ENCODE results near the gene ADAMTS2.

Gene ADAMTS2

DNA sequence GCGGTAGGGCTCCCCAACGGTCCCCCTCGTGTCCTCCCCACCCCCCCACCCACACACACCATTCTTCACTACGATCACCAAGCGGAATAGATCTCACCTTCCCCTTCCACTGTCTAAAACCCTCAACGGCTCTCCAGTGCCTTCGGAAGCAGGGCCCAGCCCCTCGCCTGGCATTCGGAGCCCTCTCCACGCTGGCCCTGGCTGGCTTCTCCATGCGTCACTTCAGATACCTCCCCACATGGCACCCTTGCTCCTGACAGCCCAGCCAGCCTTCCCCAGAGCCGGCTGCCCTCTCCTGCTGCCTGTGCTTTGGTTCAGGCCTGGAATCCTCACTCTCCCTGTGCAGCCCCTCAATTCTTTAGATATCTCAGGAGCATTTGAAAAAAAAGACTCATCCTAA lies 158.5 kb downstream of the ADAMTS2 start:
- TF ChIP-seq, protein P1, sequence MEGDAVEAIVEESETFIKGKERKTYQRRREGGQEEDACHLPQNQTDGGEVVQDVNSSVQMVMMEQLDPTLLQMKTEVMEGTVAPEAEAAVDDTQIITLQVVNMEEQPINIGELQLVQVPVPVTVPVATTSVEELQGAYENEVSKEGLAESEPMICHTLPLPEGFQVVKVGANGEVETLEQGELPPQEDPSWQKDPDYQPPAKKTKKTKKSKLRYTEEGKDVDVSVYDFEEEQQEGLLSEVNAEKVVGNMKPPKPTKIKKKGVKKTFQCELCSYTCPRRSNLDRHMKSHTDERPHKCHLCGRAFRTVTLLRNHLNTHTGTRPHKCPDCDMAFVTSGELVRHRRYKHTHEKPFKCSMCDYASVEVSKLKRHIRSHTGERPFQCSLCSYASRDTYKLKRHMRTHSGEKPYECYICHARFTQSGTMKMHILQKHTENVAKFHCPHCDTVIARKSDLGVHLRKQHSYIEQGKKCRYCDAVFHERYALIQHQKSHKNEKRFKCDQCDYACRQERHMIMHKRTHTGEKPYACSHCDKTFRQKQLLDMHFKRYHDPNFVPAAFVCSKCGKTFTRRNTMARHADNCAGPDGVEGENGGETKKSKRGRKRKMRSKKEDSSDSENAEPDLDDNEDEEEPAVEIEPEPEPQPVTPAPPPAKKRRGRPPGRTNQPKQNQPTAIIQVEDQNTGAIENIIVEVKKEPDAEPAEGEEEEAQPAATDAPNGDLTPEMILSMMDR (IDR thresholded peaks at IDR 0.05; ENCODE audit: borderline replicate concordance, insufficient read depth, low read depth, low read length): no peak
- no peak overlapping the region for H3K4me3 ChIP-seq (ENCODE audit: low read depth, low read length)

DNA sequence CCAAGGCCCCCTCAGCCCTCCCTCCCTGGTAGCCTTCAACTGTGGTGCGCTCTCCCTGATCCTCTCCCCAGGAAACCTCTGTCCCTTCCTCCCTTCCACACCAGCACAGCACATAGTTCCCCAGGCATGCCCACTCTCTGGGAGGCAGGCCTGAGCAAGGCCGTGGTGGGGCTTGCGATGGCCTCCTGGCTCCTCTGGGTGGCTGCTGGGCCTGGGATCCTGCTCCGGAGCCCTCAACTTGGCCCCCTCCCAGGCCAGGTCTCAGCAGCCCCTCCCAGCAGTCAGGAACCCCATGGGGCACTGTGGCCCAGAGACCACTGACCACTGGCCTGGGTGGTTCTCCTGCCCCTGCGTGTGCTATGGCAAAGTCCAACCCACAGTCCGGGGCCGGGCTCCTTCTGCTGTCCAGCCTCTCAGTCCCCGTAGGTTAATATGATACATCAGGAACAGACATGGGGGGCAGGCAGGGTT lies 159.3 kb downstream of the ADAMTS2 start:
- TF ChIP-seq, protein P1 (IDR thresholded peaks at IDR 0.05; ENCODE audit: borderline replicate concordance, insufficient read depth, low read depth, low read length): no peak
- H3K4me3 ChIP-seq (ENCODE audit: low read depth, low read length): no peak overlapping the region

DNA sequence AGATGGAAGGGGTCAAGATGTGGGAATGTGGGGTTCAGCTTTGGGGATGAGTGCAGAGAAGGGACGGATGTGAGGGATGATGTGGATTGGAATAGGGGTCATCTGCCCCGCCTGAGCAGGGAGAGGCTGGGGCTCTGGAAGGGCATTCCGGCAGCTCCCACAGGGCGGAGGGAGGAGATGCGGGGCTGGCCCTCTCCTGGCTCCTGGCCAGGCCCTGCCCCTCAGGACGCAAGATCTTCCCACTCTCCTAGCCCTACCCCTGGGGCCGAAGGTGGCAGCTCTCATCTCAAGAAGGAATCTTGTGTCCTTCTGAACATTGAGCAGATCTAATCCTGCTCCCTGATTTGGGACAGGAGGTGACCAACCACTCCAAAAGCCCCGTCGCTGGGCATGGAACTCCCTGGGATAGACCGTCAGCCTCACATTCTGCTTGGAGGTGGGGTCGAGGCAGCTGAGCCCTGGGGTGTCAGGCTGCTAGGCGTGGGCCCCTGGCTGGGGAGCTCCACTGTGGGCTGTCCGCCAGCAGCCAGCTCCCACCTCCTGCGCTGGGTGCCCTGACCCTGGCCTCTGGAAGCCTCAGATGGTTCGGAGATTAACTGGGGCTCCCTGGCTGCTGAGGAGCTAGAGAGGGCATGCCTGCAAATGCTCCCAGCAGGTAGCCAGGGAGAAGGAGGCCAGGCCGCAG lies 159.9 kb downstream of the ADAMTS2 start:
- TF ChIP-seq, protein P1 (IDR thresholded peaks at IDR 0.05; ENCODE audit: borderline replicate concordance, insufficient read depth, low read depth, low read length): no peak

DNA sequence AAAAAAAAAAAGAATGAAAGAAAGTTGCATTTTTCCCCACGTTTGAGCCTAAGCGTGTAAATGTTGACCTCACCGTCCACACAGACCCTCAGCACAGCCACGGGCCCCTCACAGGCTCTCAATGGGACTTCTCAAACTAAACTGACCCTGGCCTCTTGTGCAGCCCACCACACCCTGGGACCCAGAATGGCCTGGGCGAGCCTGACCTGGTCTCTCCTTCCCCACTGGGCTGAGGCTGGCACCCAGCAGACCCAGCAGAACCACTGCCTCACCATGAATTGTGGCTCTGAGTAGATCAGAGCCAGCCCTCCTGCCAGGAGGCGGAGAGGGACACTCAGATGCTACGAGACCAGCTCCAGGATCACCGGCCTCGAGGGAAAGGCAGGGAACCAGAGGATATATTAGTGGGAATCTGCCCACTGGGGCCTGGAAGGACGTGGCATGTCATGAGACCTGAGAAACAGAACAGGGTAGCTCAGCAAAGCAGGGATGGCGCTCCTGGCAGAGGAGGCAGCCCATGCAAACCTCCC lies 160.7 kb downstream of the ADAMTS2 start:
- TF ChIP-seq, protein P1 (IDR thresholded peaks at IDR 0.05; ENCODE audit: borderline replicate concordance, insufficient read depth, low read depth, low read length): no peak
- no peak overlapping the region for H3K4me3 ChIP-seq (ENCODE audit: low read depth, low read length)

More for the DNA sequence above, 159.9 kb downstream of the ADAMTS2 start:
- H3K4me3 ChIP-seq (ENCODE audit: low read depth, low read length): no peak overlapping the region

DNA sequence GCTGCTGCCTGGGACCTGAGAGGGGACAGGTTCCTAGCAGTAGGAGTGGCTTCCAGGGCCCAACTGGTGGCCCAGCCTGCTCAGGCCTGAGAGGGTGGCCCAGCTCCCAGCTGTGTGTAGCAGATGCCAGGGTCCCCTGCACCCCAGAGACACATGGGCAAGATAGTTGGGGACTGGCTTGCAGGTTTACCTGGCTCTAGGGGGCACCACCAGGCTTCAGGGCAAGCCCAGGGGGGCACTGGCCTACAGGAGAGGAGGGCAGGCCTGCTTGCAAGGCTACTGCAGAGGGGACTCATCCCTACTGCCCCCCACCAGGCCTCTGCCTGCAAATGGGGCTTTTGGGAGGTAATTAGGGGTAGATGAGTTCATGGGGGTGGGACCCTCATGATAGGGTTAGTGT lies 161.8 kb downstream of the ADAMTS2 start:
- TF ChIP-seq, protein P1 (IDR thresholded peaks at IDR 0.05; ENCODE audit: borderline replicate concordance, insufficient read depth, low read depth, low read length): no peak
- no peak overlapping the region for H3K4me3 ChIP-seq (ENCODE audit: low read depth, low read length)

DNA sequence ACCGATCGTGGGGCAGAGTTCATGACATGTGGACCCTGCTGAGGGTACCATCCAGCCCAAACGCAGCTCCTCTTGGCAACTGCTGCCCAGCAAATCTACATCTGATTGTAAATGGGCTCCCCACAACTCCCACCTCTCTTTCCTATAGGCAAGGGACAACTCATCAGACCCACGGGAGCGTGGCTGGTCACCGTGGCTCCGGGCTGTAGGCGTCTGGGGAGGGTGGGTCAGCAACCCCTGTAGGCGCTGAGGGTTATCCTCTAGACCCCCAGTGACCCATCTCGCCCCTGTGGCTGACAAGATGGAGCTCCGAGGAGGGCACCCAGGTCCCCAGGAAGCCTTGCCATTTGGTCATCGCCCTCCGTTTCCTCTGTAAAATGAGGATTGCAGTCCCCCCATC lies 162.7 kb downstream of the ADAMTS2 start:
- TF ChIP-seq, protein P1 (IDR thresholded peaks at IDR 0.05; ENCODE audit: borderline replicate concordance, insufficient read depth, low read depth, low read length): no peak
- no peak overlapping the region for H3K4me3 ChIP-seq (ENCODE audit: low read depth, low read length)

DNA sequence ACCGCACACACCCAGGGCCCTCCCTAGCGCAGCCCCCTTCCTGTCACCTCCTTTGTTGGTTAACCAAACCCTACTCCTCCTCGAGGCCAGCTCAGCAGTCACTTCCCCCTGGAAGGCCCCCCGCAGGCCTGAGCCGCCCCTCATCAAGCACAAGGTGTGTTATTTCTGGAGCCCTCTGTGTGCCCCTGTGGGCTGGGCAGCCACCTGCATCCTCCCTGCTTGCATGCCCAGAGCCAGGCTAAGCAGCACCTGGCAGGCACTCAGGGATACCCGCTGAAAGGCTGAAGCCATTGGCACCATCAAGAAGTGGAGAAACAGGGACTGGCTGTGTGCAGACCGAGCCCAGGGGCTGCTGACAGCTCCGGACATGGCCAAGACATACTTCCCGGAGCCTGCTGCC lies 163.3 kb downstream of the ADAMTS2 start:
- TF ChIP-seq, protein P1 (IDR thresholded peaks at IDR 0.05; ENCODE audit: borderline replicate concordance, insufficient read depth, low read depth, low read length): no peak
- H3K4me3 ChIP-seq (ENCODE audit: low read depth, low read length): no peak overlapping the region
